ENCODE results near the gene GPR141.

The GPR141 gene

DNA sequence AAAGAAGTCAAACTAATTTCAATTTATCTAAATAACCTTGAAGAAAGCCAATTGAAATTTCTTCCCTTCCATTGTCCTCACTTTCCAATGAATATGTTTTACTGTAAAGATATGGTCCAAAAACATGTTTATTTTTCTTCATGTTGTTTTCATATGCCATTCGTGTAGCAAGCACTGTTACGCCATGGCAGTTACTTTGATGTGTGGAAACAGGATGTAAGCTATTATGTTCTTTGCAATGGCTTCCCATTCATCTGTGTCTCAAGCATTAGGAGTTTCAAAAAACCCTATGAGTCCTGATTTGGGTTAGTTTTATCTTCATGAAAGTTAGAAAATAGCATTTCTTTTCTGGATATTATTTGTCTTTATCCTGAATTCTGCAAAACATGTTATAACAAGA is 31.0 kb downstream of the GPR141 start:
- TF ChIP-seq, protein P1, sequence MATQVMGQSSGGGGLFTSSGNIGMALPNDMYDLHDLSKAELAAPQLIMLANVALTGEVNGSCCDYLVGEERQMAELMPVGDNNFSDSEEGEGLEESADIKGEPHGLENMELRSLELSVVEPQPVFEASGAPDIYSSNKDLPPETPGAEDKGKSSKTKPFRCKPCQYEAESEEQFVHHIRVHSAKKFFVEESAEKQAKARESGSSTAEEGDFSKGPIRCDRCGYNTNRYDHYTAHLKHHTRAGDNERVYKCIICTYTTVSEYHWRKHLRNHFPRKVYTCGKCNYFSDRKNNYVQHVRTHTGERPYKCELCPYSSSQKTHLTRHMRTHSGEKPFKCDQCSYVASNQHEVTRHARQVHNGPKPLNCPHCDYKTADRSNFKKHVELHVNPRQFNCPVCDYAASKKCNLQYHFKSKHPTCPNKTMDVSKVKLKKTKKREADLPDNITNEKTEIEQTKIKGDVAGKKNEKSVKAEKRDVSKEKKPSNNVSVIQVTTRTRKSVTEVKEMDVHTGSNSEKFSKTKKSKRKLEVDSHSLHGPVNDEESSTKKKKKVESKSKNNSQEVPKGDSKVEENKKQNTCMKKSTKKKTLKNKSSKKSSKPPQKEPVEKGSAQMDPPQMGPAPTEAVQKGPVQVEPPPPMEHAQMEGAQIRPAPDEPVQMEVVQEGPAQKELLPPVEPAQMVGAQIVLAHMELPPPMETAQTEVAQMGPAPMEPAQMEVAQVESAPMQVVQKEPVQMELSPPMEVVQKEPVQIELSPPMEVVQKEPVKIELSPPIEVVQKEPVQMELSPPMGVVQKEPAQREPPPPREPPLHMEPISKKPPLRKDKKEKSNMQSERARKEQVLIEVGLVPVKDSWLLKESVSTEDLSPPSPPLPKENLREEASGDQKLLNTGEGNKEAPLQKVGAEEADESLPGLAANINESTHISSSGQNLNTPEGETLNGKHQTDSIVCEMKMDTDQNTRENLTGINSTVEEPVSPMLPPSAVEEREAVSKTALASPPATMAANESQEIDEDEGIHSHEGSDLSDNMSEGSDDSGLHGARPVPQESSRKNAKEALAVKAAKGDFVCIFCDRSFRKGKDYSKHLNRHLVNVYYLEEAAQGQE (IDR thresholded peaks at IDR 0.05; ENCODE audit: low read depth) = no peak
- TF ChIP-seq EP300 (IDR thresholded peaks at IDR 0.05; ENCODE audit: borderline replicate concordance) = no peak
- TF ChIP-seq ZBTB7A (IDR thresholded peaks at IDR 0.05; ENCODE audit: low read depth) = no peak
- no peak for TF ChIP-seq CREB1 (IDR thresholded peaks at IDR 0.05; ENCODE audit: low read depth)
- TF ChIP-seq TAF1 (IDR thresholded peaks at IDR 0.05; ENCODE audit: low read depth) = no peak
- TF ChIP-seq EGR1 (IDR thresholded peaks at IDR 0.05) = no peak
- no peak for TF ChIP-seq TCF12 (IDR thresholded peaks at IDR 0.05; ENCODE audit: low read depth)
- TF ChIP-seq RAD21 (IDR thresholded peaks at IDR 0.05; ENCODE audit: low read depth) = no peak
- no peak for TF ChIP-seq NFIC (IDR thresholded peaks at IDR 0.05)

DNA sequence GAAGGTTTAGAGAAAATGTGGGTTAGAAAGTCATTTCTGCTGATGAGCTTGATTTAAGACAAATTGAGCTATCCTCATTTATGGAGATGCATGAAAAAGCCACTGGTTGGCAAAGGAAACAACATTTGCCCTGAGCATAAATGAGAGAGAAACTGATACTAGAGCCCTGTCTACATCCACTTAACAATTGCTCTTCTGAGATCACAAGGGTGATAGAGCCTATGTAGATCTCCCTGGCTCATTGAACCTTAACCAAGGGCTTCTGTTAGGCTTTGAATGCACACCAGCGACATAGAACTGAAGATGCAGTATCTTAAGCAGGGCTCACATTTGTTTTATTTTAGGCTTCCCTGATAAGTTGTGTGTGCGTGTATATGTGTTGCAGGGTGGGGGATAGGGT is 35.0 kb downstream of the GPR141 start:
- TF ChIP-seq YY1 (IDR thresholded peaks at IDR 0.05; ENCODE audit: low read depth) (no peak), NFIC (IDR thresholded peaks at IDR 0.05) (no peak)

- TF ChIP-seq NFIC (IDR thresholded peaks at IDR 0.05) (no peak), YY1 (IDR thresholded peaks at IDR 0.05; ENCODE audit: low read depth) (no peak), CEBPB (IDR thresholded peaks at IDR 0.05) (no peak), EP300 (IDR thresholded peaks at IDR 0.05; ENCODE audit: borderline replicate concordance) (no peak), ZBTB7A (IDR thresholded peaks at IDR 0.05; ENCODE audit: low read depth) (no peak)
- TF ChIP-seq, protein P2, sequence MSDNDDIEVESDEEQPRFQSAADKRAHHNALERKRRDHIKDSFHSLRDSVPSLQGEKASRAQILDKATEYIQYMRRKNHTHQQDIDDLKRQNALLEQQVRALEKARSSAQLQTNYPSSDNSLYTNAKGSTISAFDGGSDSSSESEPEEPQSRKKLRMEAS (IDR thresholded peaks at IDR 0.05) = no peak
Measured at GRCh38 chr7:37719077-37719476, 35.5 kb downstream of the GPR141 start.

DNA sequence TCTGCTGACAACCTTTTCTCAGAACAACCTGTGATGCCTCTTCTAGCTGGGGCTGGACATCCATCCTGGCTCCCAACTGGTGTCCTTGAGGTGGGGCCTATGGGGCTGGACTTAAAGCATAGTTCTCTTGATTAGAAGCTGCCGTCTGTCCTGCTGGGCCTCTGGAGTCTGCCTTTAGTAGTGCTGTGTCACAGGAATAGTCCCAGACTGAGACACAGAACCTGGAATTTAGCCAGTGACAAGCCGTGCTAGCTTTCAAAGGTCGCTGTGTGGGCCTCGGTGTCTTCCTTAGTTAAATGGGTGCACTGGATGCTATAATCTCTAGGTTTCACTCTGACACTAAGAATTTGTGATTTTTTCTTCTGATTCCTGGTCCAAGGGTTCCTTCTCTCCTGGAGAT is 41.2 kb downstream of the GPR141 start:
- TF ChIP-seq, protein P2 (IDR thresholded peaks at IDR 0.05) = no peak
- no peak for TF ChIP-seq CEBPB (IDR thresholded peaks at IDR 0.05)
- TF ChIP-seq FOXM1 (IDR thresholded peaks at IDR 0.05; ENCODE audit: borderline replicate concordance, low read depth) = no peak
- TF ChIP-seq TCF12 (IDR thresholded peaks at IDR 0.05; ENCODE audit: low read depth) = no peak
- no peak for TF ChIP-seq EGR1 (IDR thresholded peaks at IDR 0.05)
- no peak for TF ChIP-seq TEAD4 (IDR thresholded peaks at IDR 0.05)
- TF ChIP-seq USF1 (IDR thresholded peaks at IDR 0.05) = no peak
- TF ChIP-seq, protein P1 (IDR thresholded peaks at IDR 0.05; ENCODE audit: low read depth) = no peak
- no peak for TF ChIP-seq TAF1 (IDR thresholded peaks at IDR 0.05; ENCODE audit: low read depth)
- TF ChIP-seq RAD21 (IDR thresholded peaks at IDR 0.05; ENCODE audit: low read depth) = no peak
- TF ChIP-seq CREB1 (IDR thresholded peaks at IDR 0.05; ENCODE audit: low read depth) = no peak
- no peak for TF ChIP-seq EP300 (IDR thresholded peaks at IDR 0.05; ENCODE audit: borderline replicate concordance)
- TF ChIP-seq YY1 (IDR thresholded peaks at IDR 0.05; ENCODE audit: low read depth) = no peak
- TF ChIP-seq ZBTB7A (IDR thresholded peaks at IDR 0.05; ENCODE audit: low read depth) = no peak
- no peak for TF ChIP-seq NFIC (IDR thresholded peaks at IDR 0.05)

- TF ChIP-seq, protein P1 (IDR thresholded peaks at IDR 0.05; ENCODE audit: low read depth) = no peak
- TF ChIP-seq, protein P2 (IDR thresholded peaks at IDR 0.05) = no peak
- TF ChIP-seq ZBTB7A (IDR thresholded peaks at IDR 0.05; ENCODE audit: low read depth) = no peak
- no peak for TF ChIP-seq TEAD4 (IDR thresholded peaks at IDR 0.05)
- TF ChIP-seq TAF1 (IDR thresholded peaks at IDR 0.05; ENCODE audit: low read depth) = no peak
- no peak for TF ChIP-seq RAD21 (IDR thresholded peaks at IDR 0.05; ENCODE audit: low read depth)
- TF ChIP-seq NFIC (IDR thresholded peaks at IDR 0.05) = no peak
- no peak for TF ChIP-seq FOXM1 (IDR thresholded peaks at IDR 0.05; ENCODE audit: borderline replicate concordance, low read depth)
- no peak for TF ChIP-seq CREB1 (IDR thresholded peaks at IDR 0.05; ENCODE audit: low read depth)
- no peak for TF ChIP-seq YY1 (IDR thresholded peaks at IDR 0.05; ENCODE audit: low read depth)
- no peak for TF ChIP-seq TCF12 (IDR thresholded peaks at IDR 0.05; ENCODE audit: low read depth)
- no peak for TF ChIP-seq EGR1 (IDR thresholded peaks at IDR 0.05)
- TF ChIP-seq EP300 (IDR thresholded peaks at IDR 0.05; ENCODE audit: borderline replicate concordance) = no peak
- TF ChIP-seq CEBPB (IDR thresholded peaks at IDR 0.05) = no peak
- TF ChIP-seq USF1 (IDR thresholded peaks at IDR 0.05) = no peak
Measured at GRCh38 chr7:37726016-37726415, 42.5 kb downstream of the GPR141 start.
